CD4-positive, alpha-beta T cell treated with Interleukin-15 for 4 hours (primary cell): ENCODE results near the gene MRPL32.
"Not testable (repeated sequence)": the region's sequence is repeated elsewhere in the genome, so short reads cannot be mapped to it uniquely, and the experiment has no call there.

Experiments
- DNase-seq: peaks from one replicate; pipeline ENCODE4 v3.0.0-alpha.2; 2020; ENCODE audit warnings: low spot score

The MRPL32 gene

GRCh38 chr7:42931834-42932651 is at the start of gene MRPL32, which contains the start of gene PSMA2:
Gene MRPL32, plus strand, starts transcription at chr7:42932376. Its CDS starts 11 bp downstream, at chr7:42932387.
Gene PSMA2, minus strand, starts transcription at chr7:42932174. Its CDS starts 16 bp downstream, at chr7:42932158.
- DNase-seq, result peak; percentile 96

- DNase-seq, result no peak
Measured at GRCh38 chr7:42883950-42884349, 48.2 kb upstream of the MRPL32 start.

GRCh38 chr7:42885183-42885582 is 47.0 kb upstream of the MRPL32 start:
- DNase-seq, result not testable (repeated sequence)

GRCh38 chr7:42886129-42886528 is 46.0 kb upstream of the MRPL32 start:
- DNase-seq, result no peak

- no peak for DNase-seq
Measured at GRCh38 chr7:42886893-42887505, 45.2 kb upstream of the MRPL32 start.

- no peak for DNase-seq
Measured at GRCh38 chr7:42893346-42894240, 38.6 kb upstream of the MRPL32 start.

GRCh38 chr7:42900842-42901241 is 31.3 kb upstream of the MRPL32 start:
- no peak for DNase-seq

GRCh38 chr7:42902331-42902730 is 29.8 kb upstream of the MRPL32 start:
- no peak for DNase-seq

GRCh38 chr7:42906181-42906580 is 26.0 kb upstream of the MRPL32 start:
- no peak for DNase-seq

GRCh38 chr7:42907316-42907715 is 24.9 kb upstream of the MRPL32 start:
- no peak for DNase-seq

GRCh38 chr7:42910306-42910705 is 21.9 kb upstream of the MRPL32 start:
- no peak for DNase-seq

- DNase-seq, result peak; percentile 94
Measured at GRCh38 chr7:42911454-42912447, 20.4 kb upstream of the MRPL32 start, which contains the start of gene C7orf25. Gene C7orf25, minus strand, starts transcription at chr7:42912070. Its CDS starts 1,170 bp downstream, at chr7:42910900.

- DNase-seq, result no peak
Measured at GRCh38 chr7:42913591-42913990, 18.6 kb upstream of the MRPL32 start.

- DNase-seq, result no peak
Measured at GRCh38 chr7:42914009-42914408, 18.2 kb upstream of the MRPL32 start.

- DNase-seq, result no peak
Measured at GRCh38 chr7:42914421-42915045, 17.6 kb upstream of the MRPL32 start.

GRCh38 chr7:42915356-42915755 is 16.8 kb upstream of the MRPL32 start:
- no peak for DNase-seq

- no peak for DNase-seq
Measured at GRCh38 chr7:42922017-42922753, 10.0 kb upstream of the MRPL32 start.

- no peak for DNase-seq
Measured at GRCh38 chr7:42924223-42924838, 7.8 kb upstream of the MRPL32 start.

GRCh38 chr7:42925630-42926029 is 6.5 kb upstream of the MRPL32 start:
- no peak for DNase-seq
